HUES6 (cell line): ENCODE results near the gene SAFB.

Source experiments
- H3K27ac ChIP-seq: 2 replicates; pipeline ENCODE4 v1.7.0; 2013; ENCODE audit warnings: low read depth, mild to moderate bottlenecking, low read length, inconsistent platforms
- H3K27me3 ChIP-seq: 2 replicates; pipeline ENCODE4 v1.6.1; 2013; ENCODE audit warnings: low read length; ENCODE audit not compliant: control insufficient read depth, insufficient read depth
- H3K36me3 ChIP-seq: 2 replicates; pipeline ENCODE4 v1.6.1; 2013; ENCODE audit warnings: low read length; ENCODE audit not compliant: control insufficient read depth, insufficient read depth
- H3K4me1 ChIP-seq: 2 replicates; pipeline ENCODE4 v1.6.1; 2013; ENCODE audit warnings: low read length; ENCODE audit not compliant: control insufficient read depth, insufficient read depth
- H3K4me3 ChIP-seq: 2 replicates; pipeline ENCODE4 v1.5.1; 2013; ENCODE audit warnings: low read depth, low read length
- H3K9ac ChIP-seq: one replicate; pipeline ENCODE4 v1.6.1; 2013; ENCODE audit warnings: mild to moderate bottlenecking, low read length
- H3K9me3 ChIP-seq: 2 replicates; pipeline ENCODE4 v1.6.1; 2013; ENCODE audit warnings: low read depth, low read length; ENCODE audit not compliant: control insufficient read depth, insufficient read depth

Gene SAFB

DNA sequence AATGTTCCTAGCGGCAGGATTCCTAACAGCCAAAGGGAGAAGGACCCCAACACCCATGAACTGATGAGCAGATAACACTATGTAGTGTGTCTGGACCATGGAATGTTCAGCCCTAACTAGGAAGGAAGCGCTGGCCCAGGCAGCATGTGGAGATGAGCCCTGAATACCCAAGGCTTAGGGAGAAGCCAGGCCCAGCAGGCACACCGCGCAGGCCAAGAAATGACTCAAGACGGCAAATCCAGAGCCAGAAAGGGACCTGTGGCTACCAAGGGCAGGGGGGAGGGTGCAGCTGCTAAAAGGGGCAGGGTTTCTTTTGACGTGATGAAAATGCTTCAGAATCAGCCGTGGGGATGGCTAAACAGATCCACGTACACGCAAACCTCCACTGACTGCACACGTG is 34.4 kb upstream of the SAFB start:
- Histone ChIP-seq H3K4me1 (peaks cover 37% of the 10 kb centered on the region), H3K4me3 (no peak overlapping the region), H3K9ac (no peak overlapping the region), H3K27ac (no peak overlapping the region), H3K9me3 (no peaks in the 10 kb centered on the region), H3K36me3 (peaks cover 66% of the 10 kb centered on the region), H3K27me3 (no peaks in the 10 kb centered on the region)

GRCh38 chr19:5588906-5589676 is 33.8 kb upstream of the SAFB start:
- H3K36me3 ChIP-seq = peaks cover 72% of the 10 kb centered on the region

DNA sequence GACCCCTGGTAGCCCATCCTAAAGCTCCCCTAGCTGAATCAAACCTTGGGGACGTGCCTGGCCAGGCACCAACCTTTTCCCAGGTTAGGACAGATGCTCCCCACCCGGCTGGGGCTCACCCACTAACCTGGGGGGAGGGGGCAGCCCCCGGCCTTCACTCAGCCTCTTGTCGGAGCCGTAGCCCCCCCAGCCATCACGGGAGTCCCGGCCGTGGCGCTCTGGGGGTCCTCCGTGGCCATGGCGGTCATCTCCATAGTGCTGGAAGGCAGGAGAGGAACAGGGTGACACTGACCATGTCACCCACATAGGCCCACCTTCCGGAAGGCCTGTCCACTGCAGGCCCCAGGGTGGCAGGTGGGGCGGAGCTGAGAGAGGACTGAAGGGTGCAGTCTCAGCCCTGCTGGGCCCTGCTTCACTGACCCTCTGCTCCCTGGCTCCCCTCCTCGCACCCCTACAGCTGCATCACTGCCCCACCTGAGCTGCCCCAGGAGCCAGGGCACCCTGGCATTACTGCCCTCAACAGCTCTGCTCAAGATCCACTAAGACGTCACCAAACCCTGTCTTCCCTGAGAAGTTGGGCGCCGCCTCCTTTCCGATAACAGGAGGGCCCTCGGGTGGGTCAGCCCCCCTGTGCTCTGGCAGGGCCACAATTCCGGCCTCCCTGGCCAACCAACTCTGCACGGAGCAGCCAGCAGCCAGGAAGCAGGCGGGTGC is 32.6 kb upstream of the SAFB start:
- no peaks in the 10 kb centered on the region for H3K27me3 ChIP-seq
- H3K4me1 ChIP-seq = peaks cover 34% of the 10 kb centered on the region
- no peak overlapping the region for H3K9ac ChIP-seq
- H3K36me3 ChIP-seq = peaks cover 84% of the 10 kb centered on the region
- no peak overlapping the region for H3K27ac ChIP-seq
- H3K9me3 ChIP-seq = no peaks in the 10 kb centered on the region
- H3K4me3 ChIP-seq = no peak overlapping the region

More at GRCh38 chr19:5588906-5589676, 33.8 kb upstream of the SAFB start:
- no peak overlapping the region; the same call in 1 of the 2 replicates for H3K27ac ChIP-seq
- no peaks in the 10 kb centered on the region for H3K9me3 ChIP-seq
- no peak overlapping the region for H3K9ac ChIP-seq
- peaks cover 37% of the 10 kb centered on the region for H3K4me1 ChIP-seq
- H3K4me3 ChIP-seq = no peak overlapping the region
- no peaks in the 10 kb centered on the region for H3K27me3 ChIP-seq

- Histone ChIP-seq H3K27me3 (no peaks in the 10 kb centered on the region), H3K27ac (no peak overlapping the region), H3K9me3 (no peaks in the 10 kb centered on the region), H3K36me3 (peaks cover 89% of the 10 kb centered on the region), H3K9ac (no peak overlapping the region), H3K4me3 (no peak overlapping the region), H3K4me1 (peaks cover 29% of the 10 kb centered on the region)
These were observed 32.1 kb upstream of the SAFB start for GRCh38 chr19:5590865-5591154.

DNA sequence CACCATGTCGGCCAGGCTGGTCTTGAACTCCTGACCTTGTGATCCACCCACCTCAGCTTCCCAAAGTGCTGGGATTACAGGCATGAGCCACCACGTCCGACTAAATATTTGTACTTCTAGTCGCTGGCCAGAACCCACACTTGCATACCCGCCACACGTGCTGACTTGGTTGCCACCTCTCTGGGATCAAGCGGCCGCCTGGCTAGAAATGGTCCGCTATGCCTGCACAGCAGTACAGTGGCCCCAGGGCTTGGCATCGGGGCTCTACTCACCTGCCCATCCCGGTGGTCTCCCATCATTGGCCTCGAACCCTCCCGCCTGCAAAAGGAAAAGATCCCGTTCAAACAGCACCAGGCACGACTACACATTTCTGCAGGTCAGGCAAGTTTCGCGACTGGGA is 31.4 kb upstream of the SAFB start:
- Histone ChIP-seq H3K9ac (no peak overlapping the region), H3K4me3 (no peak overlapping the region), H3K4me1 (peaks cover 23% of the 10 kb centered on the region), H3K36me3 (peaks cover 96% of the 10 kb centered on the region), H3K9me3 (no peaks in the 10 kb centered on the region), H3K27ac (no peak overlapping the region), H3K27me3 (no peaks in the 10 kb centered on the region)

GRCh38 chr19:5592531-5593342 is 30.1 kb upstream of the SAFB start:
- Histone ChIP-seq H3K4me3 (no peak overlapping the region), H3K4me1 (peaks cover 19% of the 10 kb centered on the region; the same call in 1 of the 2 replicates), H3K9ac (no peak overlapping the region), H3K27me3 (no peaks in the 10 kb centered on the region), H3K27ac (no peak overlapping the region), H3K9me3 (no peaks in the 10 kb centered on the region), H3K36me3 (peaks cover 98% of the 10 kb centered on the region)

DNA sequence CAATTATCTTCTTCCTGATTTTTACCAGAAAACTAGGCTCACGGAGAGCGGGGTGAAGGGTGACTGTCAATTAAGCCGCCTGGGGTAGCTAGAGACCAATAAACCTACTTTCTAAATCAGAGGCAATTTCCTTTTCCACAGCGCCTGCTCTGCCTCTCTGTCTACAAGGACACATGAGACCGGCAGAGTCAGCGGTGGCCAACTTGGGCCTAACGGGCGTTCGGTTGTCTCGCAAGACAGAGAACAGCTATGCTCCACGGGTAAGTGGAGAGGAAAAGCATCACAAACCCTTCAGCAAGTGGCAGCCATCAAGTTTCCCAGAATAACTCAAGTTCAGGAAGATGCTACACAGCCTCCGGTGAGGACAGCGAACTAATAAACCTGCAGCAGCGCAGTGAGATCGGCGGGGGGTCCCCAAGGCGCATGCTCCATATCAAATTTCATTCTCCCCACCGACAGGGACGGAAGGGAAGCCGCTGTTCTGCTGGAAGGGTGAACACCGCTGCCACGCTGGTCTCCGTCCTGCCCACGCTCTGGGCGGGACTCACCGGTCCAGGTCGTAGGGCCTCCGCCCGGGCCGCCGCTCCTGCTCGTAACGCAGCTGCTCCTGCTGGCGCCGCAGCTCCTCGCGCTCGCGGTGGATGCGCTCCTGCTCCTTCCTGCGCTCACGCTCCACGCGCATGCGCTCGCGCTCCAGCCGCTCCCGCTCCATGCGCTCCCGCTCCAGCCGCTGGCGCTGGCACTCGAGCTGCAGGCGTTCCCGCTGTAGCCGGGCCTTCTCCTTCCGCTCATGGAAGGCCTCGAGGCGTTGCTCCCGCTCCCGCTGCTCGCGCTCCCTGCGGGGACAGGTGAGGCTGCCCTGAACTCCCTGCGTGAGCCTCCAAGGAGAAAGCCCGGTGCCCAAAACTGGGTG is 29.3 kb upstream of the SAFB start:
- H3K4me3 ChIP-seq = no peak overlapping the region
- H3K9me3 ChIP-seq = no peaks in the 10 kb centered on the region
- H3K36me3 ChIP-seq = peaks cover 98% of the 10 kb centered on the region
- H3K4me1 ChIP-seq = peaks cover 14% of the 10 kb centered on the region; the same call in 1 of the 2 replicates
- H3K27ac ChIP-seq = no peak overlapping the region
- H3K27me3 ChIP-seq = no peaks in the 10 kb centered on the region
- peak overlapping the region; percentile 12 for H3K9ac ChIP-seq

DNA sequence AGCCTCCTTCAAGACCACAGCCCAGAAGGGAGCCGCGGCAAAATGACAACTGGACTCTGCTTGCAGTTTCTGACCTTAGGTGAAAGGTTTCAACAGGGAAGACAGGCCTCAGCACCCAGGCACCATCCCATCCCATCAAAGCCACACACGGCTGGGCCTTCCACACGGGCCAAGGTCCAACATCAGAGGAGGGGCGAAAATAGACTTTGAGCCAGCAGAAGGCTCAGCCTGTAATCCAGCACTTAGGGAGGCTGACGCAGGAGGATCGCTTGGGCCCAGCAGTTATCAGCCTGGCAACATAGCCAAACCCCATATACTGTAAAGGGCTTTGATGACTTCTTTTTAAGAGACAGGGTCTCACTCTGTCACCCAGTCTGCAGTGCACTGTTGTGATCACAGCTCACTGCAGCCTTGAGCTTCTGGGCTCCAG is 28.3 kb upstream of the SAFB start:
- Histone ChIP-seq H3K36me3 (peaks cover 98% of the 10 kb centered on the region), H3K4me3 (no peak overlapping the region), H3K4me1 (peaks cover 5% of the 10 kb centered on the region; the same call in 1 of the 2 replicates), H3K9ac (peak overlapping the region; percentile 8), H3K27ac (no peak overlapping the region), H3K27me3 (no peaks in the 10 kb centered on the region), H3K9me3 (no peaks in the 10 kb centered on the region)

DNA sequence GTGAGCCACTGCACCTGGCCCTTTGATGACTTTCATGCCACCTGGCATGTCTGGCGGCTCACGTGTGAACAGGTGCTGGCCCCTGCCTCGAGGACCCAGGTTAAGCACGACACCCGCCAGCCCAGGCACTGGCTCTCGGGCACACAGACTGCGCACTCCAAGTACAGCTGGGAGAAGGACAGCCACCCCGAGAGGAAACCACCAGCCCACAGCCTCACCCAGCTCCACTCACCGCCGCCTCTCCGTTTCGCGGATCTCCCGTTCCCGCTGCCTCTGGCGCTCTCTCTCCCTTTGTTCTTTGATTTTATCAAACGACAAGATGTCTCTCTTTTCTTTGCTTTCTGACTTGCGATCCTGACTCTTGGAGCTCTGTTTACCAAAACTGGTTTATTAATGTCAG is 27.8 kb upstream of the SAFB start:
- no peak overlapping the region for H3K4me3 ChIP-seq
- no peaks in the 10 kb centered on the region for H3K9me3 ChIP-seq
- peaks cover 98% of the 10 kb centered on the region for H3K36me3 ChIP-seq
- H3K27me3 ChIP-seq = no peaks in the 10 kb centered on the region
- H3K9ac ChIP-seq = no peak overlapping the region
- H3K4me1 ChIP-seq = no peaks in the 10 kb centered on the region; the same call in 1 of the 2 replicates
- H3K27ac ChIP-seq = no peak overlapping the region

DNA sequence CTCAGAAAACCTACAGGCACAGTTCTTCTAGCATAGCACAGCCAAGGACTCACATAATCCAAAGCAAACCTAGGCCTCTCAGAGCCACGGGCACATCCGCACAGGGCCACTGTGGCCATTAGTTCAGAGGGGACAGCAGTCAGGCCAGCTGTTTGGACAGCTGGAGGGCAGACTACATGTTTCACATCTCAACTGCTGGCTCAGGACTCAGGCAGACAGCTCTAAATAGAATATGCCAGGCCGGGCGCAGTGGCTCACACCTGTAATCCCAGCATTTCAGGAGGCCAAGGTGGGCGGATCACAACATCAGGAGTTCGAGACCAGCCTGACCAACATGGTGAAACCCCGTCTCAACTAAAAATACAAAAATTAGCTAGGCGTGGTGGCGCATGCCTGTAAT is 27.1 kb upstream of the SAFB start:
- H3K36me3 ChIP-seq = peaks cover 98% of the 10 kb centered on the region
- H3K27ac ChIP-seq = no peak overlapping the region
- no peaks in the 10 kb centered on the region for H3K27me3 ChIP-seq
- H3K4me3 ChIP-seq = no peak overlapping the region
- H3K9ac ChIP-seq = no peak overlapping the region
- H3K9me3 ChIP-seq = no peaks in the 10 kb centered on the region
- no peaks in the 10 kb centered on the region for H3K4me1 ChIP-seq
